Measurements from ENCODE around the gene ACR.
"Not testable (repeated sequence)": the region's sequence is repeated elsewhere in the genome, so short reads cannot be mapped to it uniquely, and the experiment has no call there.

The ACR gene

GRCh38 chr22:50780244-50780643, 42.2 kb downstream of the ACR start:
- not testable (repeated sequence) for DNase-seq (ENCODE audit: low spot score)

GRCh38 chr22:50782253-50782652, 44.2 kb downstream of the ACR start:
- DNase-seq (ENCODE audit: low spot score): not testable (repeated sequence)

GRCh38 chr22:50783033-50783879, 45.3 kb downstream of the ACR start, which contains the start of gene RABL2B:
Gene RABL2B, minus strand, starts transcription at chr22:50783636. Its CDS starts 1,342 bp downstream, at chr22:50782294.
- DNase-seq (ENCODE audit: low spot score): peak; percentile 83

- not testable (repeated sequence) for DNase-seq (ENCODE audit: low spot score)
Measured at GRCh38 chr22:50783880-50784276, 45.9 kb downstream of the ACR start.

- DNase-seq (ENCODE audit: low spot score): not testable (repeated sequence)
Measured at GRCh38 chr22:50785289-50785688, 47.3 kb downstream of the ACR start.

- not testable (repeated sequence) for DNase-seq (ENCODE audit: low spot score)
Measured at GRCh38 chr22:50786936-50787335, 48.9 kb downstream of the ACR start.

Small RNAs within 50 kb of the gene (small RNA-seq; reads per million reads assigned to genes)
- 0 to 0.04 reads per million in 2 experiments for gene RNU6-409P

Measured in SK-N-DZ (cell line).